ENCODE data around the gene OTOA. TPM values are rescaled to one million over a fixed set of nuclear protein-coding genes. Genes with fewer than 3 reads are reported as not detected.

Gene OTOA
- total and polyA plus RNA-seq, 2 donors from 2014 or later, result 0.13 to 0.39 TPM

DNA sequence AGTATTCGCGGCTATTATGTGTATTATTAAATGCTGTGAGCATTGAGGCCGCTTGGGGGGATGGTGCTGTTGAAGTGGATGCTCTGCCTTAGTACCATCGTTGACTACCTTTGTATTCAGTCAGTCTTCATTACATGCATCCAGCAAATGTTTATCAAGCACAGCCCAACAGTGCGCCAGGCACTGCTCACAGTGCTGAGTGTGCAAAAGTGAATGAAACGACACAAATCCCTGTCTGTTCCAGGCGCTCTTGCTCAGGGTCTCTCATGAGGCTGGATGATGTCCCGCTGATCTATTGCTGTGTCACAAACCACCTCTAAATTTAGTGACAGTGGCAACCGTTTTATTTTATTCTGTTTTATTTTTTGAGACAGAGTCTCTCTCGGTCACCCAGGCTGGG is 53.8 kb downstream of the OTOA start:
- DNase-seq, result no peak
- FAIRE-seq, result no peak
- H3K4me1 ChIP-seq (ENCODE audit: control insufficient read depth in 2 of 3, insufficient read depth in 2 of 3, low read depth in 1 of 3, low read length in 3 of 3), result no peaks in the 10 kb centered on the region
- H3K9ac ChIP-seq (ENCODE audit: low read length in 3 of 3), result no peak overlapping the region
- H3K27me3 ChIP-seq (ENCODE audit: control insufficient read depth, insufficient read depth, low read length), result no peaks in the 10 kb centered on the region
- no peak overlapping the region for H3K4me3 ChIP-seq (ENCODE audit: low read length in 3 of 3)
- H3K9me3 ChIP-seq (ENCODE audit: control insufficient read depth in 2 of 3, insufficient read depth in 1 of 3, low read length in 3 of 3), result no peaks in the 10 kb centered on the region
- intact Hi-C loops (cut with DNase I), result no loop called here
- TF ChIP-seq, protein P1, sequence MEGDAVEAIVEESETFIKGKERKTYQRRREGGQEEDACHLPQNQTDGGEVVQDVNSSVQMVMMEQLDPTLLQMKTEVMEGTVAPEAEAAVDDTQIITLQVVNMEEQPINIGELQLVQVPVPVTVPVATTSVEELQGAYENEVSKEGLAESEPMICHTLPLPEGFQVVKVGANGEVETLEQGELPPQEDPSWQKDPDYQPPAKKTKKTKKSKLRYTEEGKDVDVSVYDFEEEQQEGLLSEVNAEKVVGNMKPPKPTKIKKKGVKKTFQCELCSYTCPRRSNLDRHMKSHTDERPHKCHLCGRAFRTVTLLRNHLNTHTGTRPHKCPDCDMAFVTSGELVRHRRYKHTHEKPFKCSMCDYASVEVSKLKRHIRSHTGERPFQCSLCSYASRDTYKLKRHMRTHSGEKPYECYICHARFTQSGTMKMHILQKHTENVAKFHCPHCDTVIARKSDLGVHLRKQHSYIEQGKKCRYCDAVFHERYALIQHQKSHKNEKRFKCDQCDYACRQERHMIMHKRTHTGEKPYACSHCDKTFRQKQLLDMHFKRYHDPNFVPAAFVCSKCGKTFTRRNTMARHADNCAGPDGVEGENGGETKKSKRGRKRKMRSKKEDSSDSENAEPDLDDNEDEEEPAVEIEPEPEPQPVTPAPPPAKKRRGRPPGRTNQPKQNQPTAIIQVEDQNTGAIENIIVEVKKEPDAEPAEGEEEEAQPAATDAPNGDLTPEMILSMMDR (IDR thresholded peaks at IDR 0.05; ENCODE audit: borderline replicate concordance, extremely low read depth, insufficient read depth), result no peak
- no peaks in the 10 kb centered on the region for H3K36me3 ChIP-seq (ENCODE audit: control insufficient read depth in 2 of 3, insufficient read depth in 3 of 3, low read length in 3 of 3)
- no peak overlapping the region for H3K27ac ChIP-seq (ENCODE audit: low read depth in 2 of 2, low read length in 2 of 2)

DNA sequence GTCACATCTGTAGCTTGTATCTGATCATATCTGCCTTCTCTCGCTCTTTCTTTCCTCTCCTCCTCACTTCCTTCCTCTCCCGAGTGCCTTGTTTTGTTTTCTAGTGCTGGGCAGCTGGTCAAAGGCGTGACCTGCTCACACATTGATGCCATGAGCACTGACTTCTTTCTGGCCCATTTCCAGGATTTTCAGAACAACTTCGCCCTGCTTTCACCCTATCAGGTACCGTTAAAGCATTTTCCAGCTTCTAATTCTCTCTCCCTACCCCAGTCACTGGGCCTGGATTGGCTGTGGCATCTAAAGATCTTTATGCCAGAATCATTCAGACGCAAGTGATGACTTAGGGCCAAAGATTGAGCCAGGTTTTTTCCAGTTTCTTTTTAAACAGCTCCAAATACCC is 55.5 kb downstream of the OTOA start:
- intact Hi-C loops (cut with DNase I), result no loop called here
- no peak overlapping the region for H3K27ac ChIP-seq (ENCODE audit: low read depth in 2 of 2, low read length in 2 of 2)
- no peak for DNase-seq
- no peaks in the 10 kb centered on the region for H3K36me3 ChIP-seq (ENCODE audit: control insufficient read depth in 2 of 3, insufficient read depth in 3 of 3, low read length in 3 of 3)
- no peaks in the 10 kb centered on the region for H3K9me3 ChIP-seq (ENCODE audit: control insufficient read depth in 2 of 3, insufficient read depth in 1 of 3, low read length in 3 of 3)
- no peak overlapping the region for H3K4me3 ChIP-seq (ENCODE audit: low read length in 3 of 3)
- H3K4me1 ChIP-seq (ENCODE audit: control insufficient read depth in 2 of 3, insufficient read depth in 2 of 3, low read depth in 1 of 3, low read length in 3 of 3), result no peaks in the 10 kb centered on the region
- TF ChIP-seq, protein P1 (IDR thresholded peaks at IDR 0.05; ENCODE audit: borderline replicate concordance, extremely low read depth, insufficient read depth), result no peak
- H3K27me3 ChIP-seq (ENCODE audit: control insufficient read depth, insufficient read depth, low read length), result no peaks in the 10 kb centered on the region
- H3K9ac ChIP-seq (ENCODE audit: low read length in 3 of 3), result no peak overlapping the region
- FAIRE-seq, result no peak

DNA sequence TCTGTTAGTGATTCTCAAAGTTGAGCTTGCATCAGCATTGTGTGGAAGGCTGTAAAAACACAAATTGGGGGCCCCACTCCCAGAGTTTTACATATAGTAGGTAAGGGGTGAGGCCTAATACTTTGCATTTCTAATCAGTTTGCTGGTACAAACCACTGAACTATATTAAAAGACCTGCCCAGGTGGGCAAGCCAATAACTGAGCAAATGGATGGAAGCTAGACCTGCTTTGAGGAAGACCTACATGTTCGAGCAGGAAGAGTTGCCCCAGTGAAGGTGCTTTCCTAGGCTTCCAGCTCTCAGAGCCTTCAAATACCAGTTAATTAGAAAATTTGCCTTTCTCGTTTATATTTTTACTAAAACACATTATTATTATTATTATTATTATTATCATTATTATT is 56.8 kb downstream of the OTOA start:
- Histone ChIP-seq H3K4me1 (ENCODE audit: control insufficient read depth in 2 of 3, insufficient read depth in 2 of 3, low read depth in 1 of 3, low read length in 3 of 3) (no peaks in the 10 kb centered on the region), H3K9ac (ENCODE audit: low read length in 3 of 3) (no peak overlapping the region), H3K36me3 (ENCODE audit: control insufficient read depth in 2 of 3, insufficient read depth in 3 of 3, low read length in 3 of 3) (no peaks in the 10 kb centered on the region), H3K27me3 (ENCODE audit: control insufficient read depth, insufficient read depth, low read length) (no peaks in the 10 kb centered on the region), H3K9me3 (ENCODE audit: control insufficient read depth in 2 of 3, insufficient read depth in 1 of 3, low read length in 3 of 3) (no peaks in the 10 kb centered on the region), H3K27ac (ENCODE audit: low read depth in 2 of 2, low read length in 2 of 2) (no peak overlapping the region), H3K4me3 (ENCODE audit: low read length in 3 of 3) (no peak overlapping the region)
- TF ChIP-seq, protein P1 (IDR thresholded peaks at IDR 0.05; ENCODE audit: borderline replicate concordance, extremely low read depth, insufficient read depth), result no peak
- DNase-seq, result no peak
- no peak for FAIRE-seq
- intact Hi-C loops (cut with DNase I), result no loop called here

DNA sequence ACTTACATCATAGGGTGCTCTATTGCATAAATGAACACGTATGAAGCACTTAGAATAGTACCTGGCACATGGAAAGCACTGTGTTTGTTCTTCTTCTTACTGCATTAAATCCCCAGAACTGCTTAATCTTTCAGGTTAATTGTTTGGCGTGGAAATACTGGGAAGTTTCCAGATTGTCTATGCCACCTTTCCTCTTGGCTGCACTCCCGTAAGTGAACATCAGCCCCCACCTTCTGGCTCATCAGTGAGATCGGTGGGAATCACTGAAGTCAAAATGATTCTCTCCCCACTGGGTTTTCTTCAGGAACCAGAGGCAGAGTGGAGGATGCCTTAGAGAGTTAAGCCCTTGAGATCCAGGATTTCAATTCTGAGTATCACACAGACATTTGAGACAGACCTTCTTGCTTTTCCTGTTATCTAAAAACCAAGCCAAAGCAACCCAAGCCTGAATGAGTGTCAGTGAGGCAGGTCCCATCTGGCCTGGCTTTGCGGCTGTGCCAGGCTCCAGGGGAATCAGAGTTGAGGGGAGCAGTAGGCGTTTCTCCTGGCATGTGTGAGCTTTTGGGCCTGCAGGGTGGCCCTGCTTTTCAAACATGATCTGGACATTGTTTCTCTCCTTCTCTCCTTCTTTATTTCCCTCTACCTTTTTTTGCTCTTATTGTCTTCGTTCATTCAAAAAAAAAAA is 59.1 kb downstream of the OTOA start:
- FAIRE-seq (no peak), DNase-seq (no peak)
- Histone ChIP-seq H3K4me1 (ENCODE audit: control insufficient read depth in 2 of 3, insufficient read depth in 2 of 3, low read depth in 1 of 3, low read length in 3 of 3) (no peaks in the 10 kb centered on the region), H3K27ac (ENCODE audit: low read depth in 2 of 2, low read length in 2 of 2) (no peak overlapping the region), H3K4me3 (ENCODE audit: low read length in 3 of 3) (no peak overlapping the region), H3K36me3 (ENCODE audit: control insufficient read depth in 2 of 3, insufficient read depth in 3 of 3, low read length in 3 of 3) (no peaks in the 10 kb centered on the region), H3K27me3 (ENCODE audit: control insufficient read depth, insufficient read depth, low read length) (no peaks in the 10 kb centered on the region), H3K9me3 (ENCODE audit: control insufficient read depth in 2 of 3, insufficient read depth in 1 of 3, low read length in 3 of 3) (no peaks in the 10 kb centered on the region), H3K9ac (ENCODE audit: low read length in 3 of 3) (no peak overlapping the region)
- intact Hi-C loops (cut with DNase I), result no loop called here
- TF ChIP-seq, protein P1 (IDR thresholded peaks at IDR 0.05; ENCODE audit: borderline replicate concordance, extremely low read depth, insufficient read depth), result no peak

Measured in kidney (tissue), 14 donors.